HT1080 (cell line): Measurements from ENCODE around the gene SUSD3. TPM values are rescaled to one million over a fixed set of nuclear protein-coding genes. Genes with fewer than 3 reads are reported as not detected.

ENCODE experiments used
- DNase-seq: peaks from one replicate; pipeline ENCODE4 v3.0.0-alpha.2; 2015; ENCODE audit warnings: low read depth
- total RNA-seq: library from RNA; depleted of rRNA; stranded (reverse); fragments of >200 nt; shearing (Covaris generic); gene quantifications from 2 replicates; pipeline ENCODE4 v1.2.3, GENCODE V29; 2014

The SUSD3 gene
- total RNA-seq, 1 experiment from 2014 or later: not detected

DNA sequence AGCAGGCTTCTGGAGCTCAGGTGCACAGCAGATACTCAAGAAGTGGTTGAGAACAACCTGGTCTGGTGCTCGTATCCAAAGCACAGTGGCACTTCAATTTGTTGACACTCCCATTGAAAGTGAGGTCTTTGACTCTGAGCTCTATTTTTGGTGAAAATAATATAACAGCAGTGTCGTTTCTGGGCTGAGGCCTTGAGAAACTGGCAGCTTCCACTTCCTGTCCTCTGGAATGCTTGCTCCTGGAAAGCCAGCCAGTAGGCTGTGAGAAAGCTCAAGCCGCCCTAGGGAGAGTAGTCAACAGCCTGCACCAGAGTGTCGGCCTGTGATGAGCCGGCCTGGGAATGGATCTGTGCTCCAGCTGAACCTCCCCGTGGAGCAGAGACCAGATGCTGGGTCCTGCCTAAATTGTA, 6.8 kb upstream of the SUSD3 start:
- no peak for DNase-seq

DNA sequence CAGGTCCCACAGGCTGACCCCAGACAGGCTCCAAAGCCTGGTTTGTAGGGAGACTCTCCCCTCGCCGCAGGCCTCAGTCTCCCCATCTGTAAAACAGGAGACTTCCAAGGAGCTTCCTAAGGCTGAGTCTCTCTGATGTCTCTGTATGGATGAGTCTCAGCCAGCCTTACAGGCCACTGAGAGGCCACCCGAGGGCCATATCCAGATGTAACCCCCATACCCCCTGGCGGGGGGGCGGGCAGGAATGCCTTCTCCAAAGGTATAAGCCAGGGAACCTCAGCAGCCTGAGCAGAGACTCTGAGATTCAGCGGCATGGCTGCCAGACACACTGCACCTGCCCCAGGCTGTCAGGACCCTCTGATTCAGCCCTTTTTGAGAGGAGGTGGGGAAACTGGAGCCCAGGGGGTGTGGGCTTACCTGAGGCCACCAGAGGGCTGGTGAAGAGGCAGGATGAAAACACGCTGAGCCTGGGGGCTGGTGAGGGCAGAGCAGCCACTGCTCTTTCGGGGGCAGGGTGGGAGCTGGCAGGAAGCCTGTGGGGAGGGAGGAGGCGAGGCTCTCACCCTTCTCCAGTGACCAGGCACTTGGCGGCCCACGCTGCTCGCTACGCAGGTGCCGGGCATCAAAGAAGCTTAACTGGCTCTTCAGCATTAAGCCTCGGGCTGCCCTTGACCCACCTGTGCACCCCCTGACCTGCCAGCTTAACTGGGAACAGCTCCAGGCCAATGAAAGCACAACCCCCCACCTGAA, 5.5 kb upstream of the SUSD3 start:
- DNase-seq: no peak

DNA sequence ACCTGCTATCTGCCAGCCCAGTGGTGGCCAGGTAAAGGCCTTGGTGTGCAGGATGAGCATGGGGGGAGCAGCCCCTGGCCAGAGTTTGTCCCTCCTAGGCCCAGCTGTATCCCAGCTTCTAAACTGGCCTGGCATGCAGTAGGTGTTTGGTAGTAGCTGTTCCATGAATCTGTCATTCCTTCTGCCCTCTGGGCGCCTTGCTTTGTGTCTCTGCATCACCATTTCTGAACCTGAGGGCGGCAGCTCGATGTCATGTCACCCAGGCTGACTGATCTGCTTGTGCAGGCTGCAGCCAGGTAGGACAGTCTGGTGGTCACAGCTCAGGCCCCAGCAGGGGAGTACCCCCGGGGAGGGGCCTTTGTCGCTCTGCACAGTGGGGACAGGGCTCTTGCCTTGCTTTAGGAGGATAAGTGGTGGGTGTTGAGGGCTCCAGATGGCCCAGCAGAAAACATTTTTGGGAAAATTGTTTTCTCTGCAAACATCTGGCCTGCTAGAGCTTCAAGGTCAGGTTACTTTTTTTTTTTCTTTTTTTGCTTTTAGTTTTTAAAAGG, 4.6 kb upstream of the SUSD3 start:
- no peak for DNase-seq

DNA sequence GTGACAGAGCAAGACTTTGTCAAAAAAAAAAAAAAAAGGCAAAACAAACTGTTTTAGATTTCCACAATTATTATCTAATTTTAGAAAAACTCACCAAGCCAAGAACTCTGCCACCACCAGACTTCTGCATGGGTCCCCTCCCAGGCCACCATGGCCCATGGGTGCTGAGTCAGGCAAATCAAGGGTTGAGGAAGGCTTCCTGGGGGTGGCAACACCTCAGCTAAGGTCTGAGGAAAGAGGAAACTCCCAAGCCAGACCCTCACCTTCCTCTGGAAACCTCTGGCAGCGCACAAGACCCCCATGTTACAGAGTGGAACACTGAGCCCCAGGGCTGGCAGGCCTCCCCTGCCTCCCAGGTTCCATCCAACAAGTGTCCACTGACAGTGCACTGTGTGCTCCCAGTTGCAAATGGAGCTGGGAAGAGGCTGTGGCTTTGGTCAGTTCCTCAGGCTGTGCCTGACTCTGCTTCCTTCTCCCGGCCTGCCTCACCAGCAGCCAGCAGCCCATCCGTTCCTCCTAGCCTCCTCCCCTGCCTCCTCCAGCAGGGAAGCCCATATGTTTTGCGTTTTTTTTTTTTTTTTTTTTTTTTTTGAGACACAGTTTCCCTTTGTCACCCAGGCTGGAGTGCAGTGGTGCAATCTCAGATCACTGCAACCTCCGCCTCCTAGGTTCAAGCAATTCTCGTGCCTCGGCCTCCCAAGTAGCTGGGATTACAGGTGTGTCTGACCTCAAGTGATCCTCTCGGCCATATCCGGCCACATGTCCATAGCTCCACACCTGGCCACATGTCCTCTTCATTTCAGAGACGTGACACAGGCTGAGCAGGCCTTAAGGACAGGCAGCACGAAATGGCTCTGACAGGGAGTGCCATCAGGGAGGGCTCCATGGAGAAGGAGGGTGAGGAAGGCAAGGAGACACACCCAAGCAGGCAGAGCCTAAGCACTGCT, 3.5 kb upstream of the SUSD3 start:
- no peak for DNase-seq

DNA sequence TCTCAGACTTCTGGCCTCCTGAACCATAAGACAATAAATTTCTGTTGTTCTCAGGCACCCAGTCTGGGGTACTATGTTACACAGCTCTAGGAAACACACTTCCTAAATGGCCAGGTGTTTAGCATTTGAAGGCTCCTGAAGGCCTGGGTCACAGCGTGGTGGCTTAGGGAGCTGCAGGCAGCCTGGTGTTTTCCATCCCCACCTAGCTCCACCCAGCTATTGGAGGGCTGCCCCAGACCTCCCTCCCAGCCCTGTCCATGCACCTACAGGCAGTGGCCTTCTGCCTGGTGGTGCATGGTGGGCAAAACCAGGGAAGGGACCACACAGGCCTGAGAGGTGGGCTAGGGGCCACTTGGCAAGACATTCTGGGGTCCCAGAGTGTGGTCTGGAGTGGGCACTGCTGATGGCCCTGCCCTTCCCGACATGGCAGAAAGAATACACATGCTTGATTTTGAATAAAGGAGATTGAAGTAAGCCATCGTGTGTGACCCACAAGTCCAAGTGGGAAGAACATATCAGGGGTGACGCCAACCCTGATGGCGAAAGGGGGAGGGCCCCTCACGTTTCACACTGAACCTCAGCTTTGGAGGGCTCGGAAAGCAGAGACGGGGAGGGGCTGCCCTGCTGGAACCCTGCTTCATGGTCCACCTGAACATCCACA, 1.3 kb upstream of the SUSD3 start:
- no peak for DNase-seq

DNA sequence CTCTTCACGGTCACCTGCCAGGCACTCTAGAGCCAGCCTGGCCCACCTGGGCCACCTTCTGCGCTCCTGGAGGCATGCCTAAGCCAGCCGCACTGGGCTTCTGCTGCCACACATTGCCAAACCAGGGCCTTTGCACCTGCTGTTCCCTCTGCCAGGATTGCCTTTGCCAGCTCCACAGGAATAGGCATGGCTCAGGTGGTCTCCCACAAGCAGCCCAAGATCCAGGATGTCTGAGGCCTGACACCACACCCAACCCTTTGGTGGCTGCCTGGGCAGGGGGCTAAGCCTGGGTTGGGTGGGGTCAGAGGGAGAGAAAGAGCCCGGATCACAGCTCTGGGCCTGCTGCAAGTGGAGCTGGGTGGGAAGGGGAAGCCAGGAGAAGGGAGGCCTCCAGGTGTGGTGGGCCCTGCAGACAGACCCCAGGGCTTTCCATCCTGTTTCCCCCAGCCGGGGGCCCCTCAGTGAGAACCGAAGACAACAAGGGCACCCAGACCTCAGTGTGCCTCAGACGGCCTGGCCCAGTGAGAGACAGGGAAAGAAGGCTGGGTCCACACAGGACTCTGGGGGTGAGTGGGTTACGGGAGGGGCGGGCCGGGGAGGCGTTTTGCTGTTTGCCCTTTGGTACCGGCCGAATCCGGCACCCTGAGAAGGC, 672 bp upstream of the SUSD3 start:
- DNase-seq: no peak

DNA sequence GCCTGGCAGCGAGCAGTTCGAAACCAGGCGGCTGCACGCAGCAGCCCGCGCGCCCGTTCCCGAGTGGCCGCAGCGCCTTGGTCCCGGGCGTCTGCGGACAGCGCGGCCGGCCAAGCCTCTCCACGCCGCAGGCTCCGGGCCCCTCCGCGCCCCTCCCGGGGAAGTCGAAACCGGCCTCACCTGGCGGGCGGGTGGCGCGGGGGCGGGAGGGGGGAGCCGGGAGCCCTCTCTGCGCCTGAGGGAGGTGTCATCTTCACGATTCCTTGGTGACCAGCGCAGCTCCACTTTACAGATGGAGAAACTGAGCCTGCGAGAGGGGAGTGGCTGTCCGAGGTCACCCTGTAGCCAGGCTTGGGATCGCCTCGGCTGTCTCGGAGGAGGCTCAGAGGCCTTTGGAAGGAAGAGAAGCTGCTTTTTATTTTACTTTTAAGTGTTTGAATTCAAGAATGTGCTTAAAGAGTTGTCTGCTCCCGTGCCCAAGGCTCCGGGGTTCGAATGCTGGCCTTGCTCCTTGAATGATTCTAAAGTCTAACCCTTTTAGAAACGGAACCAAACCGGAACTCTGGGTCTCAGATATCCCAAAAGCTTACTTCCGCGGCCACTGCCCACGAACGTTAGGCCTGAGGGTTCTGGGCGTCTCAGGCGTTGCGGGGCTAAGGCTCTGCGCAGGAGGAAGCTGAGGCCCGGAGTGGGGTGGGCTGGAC, 662 bp downstream of the SUSD3 start:
- no peak for DNase-seq

DNA sequence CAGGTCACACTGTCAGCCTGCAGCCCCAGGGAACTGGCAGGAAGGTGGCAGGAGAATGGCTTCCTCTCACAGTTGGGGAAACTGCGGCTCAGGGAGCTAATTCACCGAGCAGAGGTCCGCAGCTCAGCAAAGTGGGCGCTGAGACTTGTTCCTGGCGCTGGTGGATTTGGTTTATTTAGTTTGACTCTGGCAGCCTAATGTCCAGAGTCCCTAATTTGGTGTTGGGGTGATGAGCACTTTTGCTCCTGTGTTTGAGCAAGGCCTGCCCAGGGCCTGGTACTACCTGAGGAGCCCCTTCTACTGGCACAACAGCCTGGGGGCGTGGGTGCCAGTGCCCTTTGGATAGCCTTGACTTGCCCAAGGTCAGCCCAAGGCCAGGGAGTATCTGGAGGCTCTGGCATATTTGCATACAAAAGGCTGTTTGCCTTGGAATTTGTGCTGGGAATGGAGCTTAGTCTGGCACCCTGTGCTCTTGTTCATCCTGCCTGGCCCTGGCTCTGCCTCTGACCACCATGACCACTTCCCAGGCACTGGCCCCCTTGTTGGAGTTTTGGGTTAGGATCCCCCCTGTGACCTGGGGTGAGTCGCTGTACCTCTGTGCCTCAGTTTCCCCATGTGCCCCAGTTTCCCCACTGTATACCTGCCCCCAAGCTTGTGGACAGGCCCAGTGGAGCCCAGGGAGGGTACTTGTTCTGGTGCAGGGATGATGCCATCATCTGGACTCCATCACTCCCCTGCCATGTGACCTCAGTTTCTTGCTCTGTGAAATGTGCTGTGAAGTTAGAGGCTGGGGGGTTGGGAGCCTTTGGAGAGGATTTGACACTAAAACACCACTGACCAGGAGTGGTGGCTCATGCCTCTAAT, 1.4 kb downstream of the SUSD3 start:
- DNase-seq: no peak

DNA sequence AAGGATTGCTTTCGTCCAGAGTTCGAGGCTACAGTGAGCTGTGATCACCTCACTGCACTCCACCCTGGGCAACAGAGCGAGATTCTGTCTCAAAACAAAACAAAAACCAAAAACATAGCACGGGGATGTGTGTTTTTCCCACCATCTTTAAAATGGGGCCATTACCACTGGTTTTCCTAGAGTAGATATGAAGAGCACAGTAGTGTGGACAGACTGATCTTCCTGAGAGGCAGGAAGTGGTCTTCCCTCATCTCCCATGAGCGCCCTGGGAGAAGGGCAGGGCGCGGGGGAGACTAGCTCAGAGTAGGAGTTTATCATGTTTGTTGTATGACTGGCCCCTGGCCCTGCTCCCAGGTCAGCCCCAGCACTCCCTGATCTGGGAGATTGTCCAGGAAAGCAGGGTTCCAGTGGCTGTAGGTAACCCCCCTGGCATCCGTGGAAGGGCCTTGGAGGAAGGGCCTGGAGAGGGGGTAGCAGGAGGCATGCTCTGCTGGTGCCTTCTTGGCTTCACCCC, 2.3 kb downstream of the SUSD3 start:
- peak; percentile 59 for DNase-seq

DNA sequence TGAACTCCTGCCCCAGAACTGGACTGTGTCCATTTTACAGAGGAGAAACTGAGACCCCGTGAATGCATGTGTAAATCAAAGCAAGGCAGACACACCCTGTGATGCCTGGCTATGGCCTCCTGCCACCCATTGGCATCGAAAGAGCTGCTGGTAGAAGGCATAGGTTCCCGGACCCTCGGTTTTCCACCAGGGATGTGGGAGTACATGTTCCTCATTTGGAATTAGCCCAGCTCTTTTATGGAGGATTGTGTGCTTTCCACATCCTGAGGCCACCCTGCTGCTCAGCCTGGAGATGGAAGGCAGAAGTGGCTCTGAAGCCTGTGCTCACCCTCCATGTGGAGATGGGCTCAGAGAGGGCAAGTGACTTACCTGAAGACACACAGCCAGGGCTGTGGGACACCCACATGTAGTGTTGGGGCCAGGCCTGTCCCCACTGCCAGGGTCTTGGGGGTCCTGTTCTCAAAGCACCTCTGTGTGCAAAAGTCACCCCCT, 2.8 kb downstream of the SUSD3 start:
- DNase-seq: no peak

DNA sequence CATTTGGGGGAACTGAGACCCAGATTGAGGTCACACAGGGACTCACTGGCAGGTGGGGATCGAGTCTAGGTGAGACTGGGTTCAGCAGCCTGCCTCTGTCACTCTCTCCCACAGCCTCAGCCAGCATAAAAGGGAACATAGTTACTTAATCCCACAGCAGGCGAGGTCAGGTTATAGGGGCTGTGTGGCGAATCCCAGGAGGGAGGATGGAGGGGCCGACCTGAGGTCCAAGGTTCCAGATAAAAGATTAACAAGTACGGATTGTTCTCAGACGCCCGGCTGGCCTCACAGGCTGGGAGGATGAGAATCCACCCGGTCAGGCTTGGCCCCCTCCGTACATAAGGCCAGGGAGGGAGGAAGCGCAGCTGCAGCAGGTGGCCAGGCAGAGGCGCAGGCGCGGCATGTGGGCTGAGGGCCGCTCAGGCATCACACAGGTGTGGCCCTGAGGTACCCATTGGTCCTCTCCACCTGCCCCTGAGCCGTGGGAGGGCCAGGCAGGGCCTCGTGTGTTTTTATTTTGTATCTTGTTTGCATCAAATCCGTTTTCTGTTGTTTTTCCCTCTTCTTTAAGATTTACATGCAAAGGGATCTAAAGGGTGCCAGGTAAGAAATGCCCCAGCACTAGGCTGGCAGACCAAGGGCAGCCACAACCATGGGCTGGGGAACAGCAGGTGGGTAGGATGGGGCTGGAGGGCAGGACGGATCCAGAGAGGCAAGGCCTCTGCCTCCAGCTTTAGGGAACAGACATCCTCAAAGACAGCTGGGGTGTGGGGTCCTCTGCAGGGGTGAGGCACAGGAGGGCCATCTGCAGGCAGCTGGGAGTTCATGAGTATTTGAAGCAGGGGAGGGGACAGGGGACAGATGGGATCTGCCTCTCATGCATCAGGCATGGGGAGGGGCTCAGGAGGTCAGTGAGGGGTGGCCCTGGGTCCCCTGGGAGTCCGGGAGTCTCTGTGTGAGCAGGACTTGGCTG, 3.6 kb downstream of the SUSD3 start:
- DNase-seq: no peak

DNA sequence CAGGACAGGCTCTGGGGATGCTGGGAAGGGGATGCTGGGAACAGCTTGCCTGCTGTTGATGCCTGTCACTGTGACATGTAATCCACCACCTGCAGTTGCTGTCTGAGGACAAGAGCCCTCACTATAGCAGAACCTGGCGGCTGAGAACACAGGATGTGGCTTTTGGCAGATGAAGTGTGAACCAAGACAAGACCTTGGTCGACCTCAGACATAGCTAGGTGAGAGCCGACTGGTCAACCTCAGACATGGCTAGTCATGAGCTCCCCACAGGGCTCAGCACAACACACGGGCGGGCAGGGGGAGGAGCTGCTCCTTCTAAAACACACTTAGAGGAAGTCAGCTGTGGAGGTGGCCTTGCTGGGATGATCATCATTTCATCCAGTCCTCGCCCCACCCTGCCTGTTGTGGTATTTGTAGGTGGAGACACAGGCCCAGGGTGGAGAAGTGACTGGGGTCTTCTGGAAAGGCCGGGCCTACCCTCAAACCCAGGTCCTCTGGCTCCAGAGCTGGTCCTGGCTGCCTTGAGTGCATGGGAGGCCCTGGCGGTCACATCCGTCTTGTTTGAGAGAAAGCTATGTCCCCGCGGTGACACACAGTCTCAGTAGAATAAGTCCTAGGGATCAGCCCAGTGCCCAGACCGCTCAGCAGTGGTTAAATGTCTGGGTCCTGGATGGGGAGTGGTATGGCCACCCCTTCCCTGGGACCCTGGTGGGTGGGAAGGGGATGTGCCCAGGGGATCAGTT, 6.1 kb downstream of the SUSD3 start:
- DNase-seq: peak; percentile 65

DNA sequence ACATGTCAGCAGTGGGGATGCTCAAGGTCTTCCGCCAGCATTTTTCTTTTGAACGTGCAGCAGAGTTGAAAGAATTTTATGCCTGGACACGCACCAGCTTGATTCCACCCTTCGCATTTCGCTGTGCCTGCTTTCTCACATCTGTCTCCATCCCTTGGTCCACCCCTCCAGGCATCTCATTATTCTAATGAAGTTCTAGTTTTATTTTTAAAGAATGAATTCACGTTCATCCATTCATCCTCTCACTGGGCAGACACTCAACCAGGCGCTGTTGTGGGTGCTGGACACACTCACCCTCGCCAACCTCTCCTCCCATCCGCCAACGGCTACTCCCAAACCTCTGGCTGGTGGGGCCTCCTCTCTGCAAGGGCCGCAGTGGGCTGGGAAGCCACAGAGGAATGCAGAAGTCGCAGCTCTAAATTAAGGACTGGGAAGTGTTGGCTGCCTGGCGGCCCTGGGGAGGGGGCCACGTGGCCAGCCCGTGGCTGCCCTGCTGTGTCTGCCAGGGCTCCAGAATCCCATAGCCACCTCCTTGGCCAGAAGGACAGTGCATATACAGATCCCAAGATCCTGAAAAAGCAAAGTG, 6.7 kb downstream of the SUSD3 start:
- DNase-seq: no peak

DNA sequence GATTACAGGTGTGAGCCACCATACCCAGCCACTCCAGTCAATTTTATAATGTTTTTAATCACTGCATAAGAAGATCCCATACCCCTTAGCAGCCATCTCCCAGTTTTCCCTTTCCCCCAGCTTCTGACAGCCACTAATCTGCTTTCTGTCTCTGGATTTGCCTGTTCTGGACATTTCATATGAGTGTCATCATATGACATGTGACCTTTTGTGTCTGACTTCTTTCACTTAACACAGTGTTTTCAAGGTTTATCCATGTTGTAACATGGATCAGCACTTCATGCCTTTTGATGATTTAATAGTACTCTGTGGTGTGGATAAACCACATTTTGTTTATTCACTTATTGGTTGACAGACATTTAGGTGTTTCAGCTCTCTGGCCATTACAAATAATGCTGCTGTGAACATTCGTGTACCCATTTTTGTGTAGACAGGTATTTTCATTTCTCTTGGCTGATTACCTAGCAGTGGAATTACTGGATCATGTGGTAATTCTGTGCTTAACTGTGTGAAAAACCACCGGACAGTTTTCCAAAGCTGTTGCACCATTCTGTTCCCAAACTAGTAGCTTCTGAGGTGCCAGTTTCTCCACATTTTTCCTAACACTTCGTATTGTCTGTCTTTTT, 8.6 kb downstream of the SUSD3 start:
- DNase-seq: no peak

DNA sequence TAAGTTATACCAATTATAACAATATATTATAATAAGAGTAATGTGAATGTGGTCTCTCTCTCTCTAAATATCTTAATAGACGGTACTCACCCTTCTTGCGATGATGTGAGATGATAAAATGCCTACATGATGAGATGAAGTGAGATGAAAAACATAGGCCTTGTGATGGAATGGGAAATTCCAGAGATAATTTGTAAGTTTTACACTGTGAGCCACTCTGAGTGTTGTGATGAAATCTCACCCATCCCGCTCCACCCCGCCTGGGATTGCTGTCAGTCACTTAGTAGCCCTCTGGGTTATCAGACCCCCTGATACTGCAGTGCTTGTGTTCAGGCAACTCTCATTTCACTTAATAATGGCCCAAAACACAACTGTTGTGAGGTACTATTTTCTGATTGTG, 10.5 kb downstream of the SUSD3 start:
- DNase-seq: no peak

DNA sequence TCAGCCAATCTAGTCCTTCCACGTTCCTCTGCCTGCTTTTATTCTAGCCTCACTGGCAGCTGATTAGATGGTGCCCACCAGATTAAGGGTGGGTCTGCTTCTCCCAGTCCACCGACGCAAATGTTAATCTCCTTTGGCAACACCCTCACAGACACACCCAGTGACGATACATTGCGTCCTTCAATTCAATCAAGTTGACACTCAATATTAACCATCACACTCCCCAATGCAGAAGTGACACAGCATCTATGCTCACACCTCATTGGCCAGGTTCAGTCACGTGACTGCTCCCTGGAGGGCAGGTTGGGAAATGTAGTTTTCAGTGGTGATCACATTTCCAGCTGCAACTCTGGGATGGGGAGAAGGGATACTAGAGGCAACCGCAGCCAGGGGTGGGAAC, 13.0 kb downstream of the SUSD3 start:
- DNase-seq: peak; percentile 35
